K562 (cell line): ENCODE measurements around the gene DNAH8. TPM values are rescaled to one million over a fixed set of nuclear protein-coding genes. Genes with fewer than 3 reads are reported as not detected.

Source experiments
- ATAC-seq: fragments of 200-7000 bp; cut with Tn5 transposase; 3 replicates; pipeline ENCODE4 v1.9.1; 2020; ENCODE audit warnings: moderate library complexity
- BruUV-seq: library from RNA; stranded (reverse); fragments of 400-500 nt; replicated peaks from 2 replicates; lab custom pipeline; 2021; lab: Mats Ljungman, UMichigan
- CTCF ChIA-PET: fragments of 300-600 bp; formaldehyde crosslinking; extraction: SDS; loops from one replicate; lab custom pipeline; 2021; ENCODE audit warnings: low intra/inter-chr PET ratio; lab: Yijun Ruan, JAX
- POLR2A ChIA-PET: fragments of 300-600, 350-650 bp; sonication (Branson Sonifier 250); formaldehyde crosslinking; extraction: SDS; loops from one replicate; lab custom pipeline; 2021; ENCODE audit warnings: antibody characterized with exemption, inconsistent platforms; lab: Yijun Ruan, JAX
- DNase-seq, 4 experiments: peaks; one replicate each; pipeline versions ENCODE4 v3.0.0 to v3.0.0-alpha.2; 2011 to 2018; ENCODE audit warnings: low spot score in 3 of 4, mixed read lengths in 3 of 4; ENCODE audit errors: extremely low read depth in 1 of 4
- FAIRE-seq: peaks from 2 replicates; lab custom pipeline; 2011; peaks lifted over from hg19 to GRCh38; lab: Jason Lieb, UNC
- H2AFZ ChIP-seq: 2 replicates; pipeline ENCODE4 v1.6.0; 2011; ENCODE audit warnings: low read depth, low read length, control low read depth, inconsistent platforms
- H3K27ac ChIP-seq: fragments of 200-600 bp; 3 replicates; pipeline ENCODE4 v1.8.0; 2011; ENCODE audit warnings: low read depth, mild to moderate bottlenecking, control low read depth, inconsistent platforms, low read length, moderate library complexity, mixed read lengths; ENCODE audit errors: extremely low read depth
- H3K27me3 ChIP-seq, 2 experiments: fragments of 300-600 bp in 1 of 2; 2 replicates in 1 of 2; 3 replicates in 1 of 2; pipeline versions ENCODE4 v1.6.0 to v1.8.0; 2011; ENCODE audit warnings: inconsistent platforms in 2 of 2, low read length in 2 of 2, mild to moderate bottlenecking in 1 of 2, mixed read lengths in 1 of 2, moderate library complexity in 1 of 2; ENCODE audit not compliant: control insufficient read depth in 2 of 2, insufficient read depth in 2 of 2
- H3K36me3 ChIP-seq: fragments of 300-600 bp; 3 replicates; pipeline ENCODE4 v1.8.0; 2011; ENCODE audit warnings: mild to moderate bottlenecking, low read length, inconsistent platforms; ENCODE audit not compliant: control insufficient read depth, insufficient read depth
- H3K4me1 ChIP-seq, 2 experiments: fragments of 200-600 bp in 1 of 2; replicated peaks in 1 of 2; 2 replicates in 1 of 2; 3 replicates in 1 of 2; pipeline versions ENCODE4 v1.5.1 to v1.8.0; 2011; ENCODE audit warnings: inconsistent platforms in 2 of 2, low read length in 2 of 2, mild to moderate bottlenecking in 1 of 2, mixed read lengths in 1 of 2, moderate library complexity in 1 of 2; ENCODE audit not compliant: control insufficient read depth in 2 of 2, insufficient read depth in 2 of 2
- H3K4me2 ChIP-seq: 2 replicates; pipeline ENCODE4 v1.6.1; 2011; ENCODE audit warnings: low read length, control low read depth, inconsistent platforms, mixed read lengths; ENCODE audit not compliant: insufficient read depth
- H3K4me3 ChIP-seq: fragments of 200-600 bp; sonication (generic), shearing (Covaris generic); 2 replicates; pipeline ENCODE4 v1.5.1; 2016; ENCODE audit warnings: control low read depth, inconsistent platforms
- H3K79me2 ChIP-seq: fragments of 200-600 bp; 3 replicates; pipeline ENCODE4 v1.8.0; 2011; ENCODE audit warnings: low read length, inconsistent platforms; ENCODE audit not compliant: control insufficient read depth, insufficient read depth
- H3K9ac ChIP-seq, 2 experiments: 2 replicates each; pipeline versions ENCODE4 v1.6.0 to v1.6.1; 2011; ENCODE audit warnings: low read depth in 2 of 2, low read length in 2 of 2, control low read depth in 1 of 2, inconsistent platforms in 1 of 2, mild to moderate bottlenecking in 1 of 2, mixed read lengths in 1 of 2; ENCODE audit not compliant: insufficient read depth in 1 of 2
- H3K9me1 ChIP-seq: one replicate; pipeline ENCODE4 v1.6.0; 2011; ENCODE audit warnings: inconsistent platforms, mild to moderate bottlenecking, low read length, moderate library complexity; ENCODE audit not compliant: control insufficient read depth, insufficient read depth
- H3K9me3 ChIP-seq: replicated peaks from 2 replicates; pipeline ENCODE4 v1.5.1; 2011; ENCODE audit warnings: low read depth, low read length, inconsistent platforms; ENCODE audit not compliant: control insufficient read depth, insufficient read depth
- H4K20me1 ChIP-seq: replicated peaks from 2 replicates; pipeline ENCODE4 v1.6.1; 2011; ENCODE audit warnings: low read length, inconsistent platforms, mixed read lengths; ENCODE audit not compliant: control insufficient read depth, insufficient read depth
- CC2D1A ChIP-seq: fragments of 450-650 bp; IDR thresholded peaks from 2 replicates; pipeline ENCODE4 v1.6.1; 2017; ENCODE audit warnings: mild to moderate bottlenecking
- CSDE1 ChIP-seq, 2 experiments: fragments of 450-650 bp; IDR thresholded peaks; 2 replicates each; pipeline ENCODE4 v1.6.1; 2016; ENCODE audit warnings: mild to moderate bottlenecking in 1 of 2
- EP300 ChIP-seq: IDR thresholded peaks from 2 replicates; pipeline ENCODE4 v1.6.1; 2012; ENCODE audit warnings: low read length, improper control_type of control experiment
- MEF2D ChIP-seq: conservative IDR thresholded peaks from 2 replicates; pipeline ENCODE4 v1.6.1; 2016; ENCODE audit warnings: low read depth, missing genetic modification characterization, missing compliant biosample characterization
- MTA1 ChIP-seq: fragments of 450-650 bp; IDR thresholded peaks from 2 replicates; pipeline ENCODE4 v1.6.1; 2017; ENCODE audit warnings: borderline replicate concordance
- MTF1 ChIP-seq: fragments of 250-450 bp; sonication (Bioruptor Pico); IDR thresholded peaks from 2 replicates; pipeline ENCODE4 v1.9.0; 2021; ENCODE audit warnings: moderate library complexity, mild to moderate bottlenecking, inconsistent platforms, borderline replicate concordance
- NCOA4 ChIP-seq: fragments of 450-650 bp; IDR thresholded peaks from 2 replicates; pipeline ENCODE4 v1.6.1; 2018; ENCODE audit warnings: mild to moderate bottlenecking; ENCODE audit not compliant: partially characterized antibody
- PHB ChIP-seq: fragments of 250-450 bp; sonication (Bioruptor Pico); IDR thresholded peaks from 2 replicates; pipeline ENCODE4 v1.5.0; 2021
- XRCC3 ChIP-seq: fragments of 450-650 bp; IDR thresholded peaks from 2 replicates; pipeline ENCODE4 v1.6.1; 2017; ENCODE audit warnings: mild to moderate bottlenecking, moderate library complexity
- XRCC4 ChIP-seq: IDR thresholded peaks from one replicate; pipeline ENCODE4 v1.6.1; 2011; ENCODE audit not compliant: insufficient read depth, insufficient read length; ENCODE audit errors: extremely low read depth
- ZNF431 ChIP-seq: sonication (generic); formaldehyde crosslinking; IDR thresholded peaks from 2 replicates; pipeline ENCODE4 v1.8.0; 2022; ENCODE audit warnings: mild to moderate bottlenecking, missing genetic modification reagents
- WGBS: fragments of 100-300 bp; shearing (Covaris generic); methylation state at CpG from one replicate; pipeline ENCODE4 v1.1.6; 2016; ENCODE audit warnings: low coverage, mixed read lengths; ENCODE audit not compliant: insufficient coverage; ENCODE audit errors: missing lambda C conversion rate; 5-methylcytosine and 5-hydroxymethylcytosine counted together
- in situ Hi-C: fragments of 300-500 bp; cut with MboI; formaldehyde crosslinking; loops from 4 replicates; pipeline ENCODE4 v1.15.0; 2018; ENCODE audit warnings: inconsistent platforms, mixed read lengths
- intact Hi-C: fragments of 100-400 bp; cut with micrococcal nuclease; formaldehyde crosslinking; loops from 2 replicates; pipeline ENCODE4 v1.14.2; 2022
- polyA plus RNA-seq, 8 experiments: library from polyadenylated mRNA; depleted of rRNA in 4 of 8; stranded (reverse) in 5 of 8; unstranded in 3 of 8; fragments of >200 nt; fragmentation: Nextera tagmentation in 2 of 8; fragmentation: Illumina TruSeq in 1 of 8; extraction: Ambion mirVana in 2 of 8; extraction: Trizol in 1 of 8; gene quantifications; 2 replicates each; pipeline versions ENCODE4 v1.2.1 to v1.2.3, GENCODE V29; 2011 to 2014; ENCODE audit warnings: inconsistent platforms in 1 of 8, missing spikeins in 1 of 8
- total RNA-seq, 7 experiments: library from RNA; depleted of rRNA in 6 of 7; stranded (reverse); fragments of >200 nt in 6 of 7; fragmentation: Illumina TruSeq in 2 of 7; extraction: Trizol in 2 of 7; gene quantifications; 2 replicates each; pipeline versions ENCODE4 v1.2.1 to v1.2.3, GENCODE V29; 2011 to 2021; ENCODE audit warnings: low replicate concordance in 1 of 7
- TF ChIP-seq, protein P1 (sequence below): sonication (generic); formaldehyde crosslinking; IDR thresholded peaks from 2 replicates; pipeline ENCODE4 v1.8.1; 2022; ENCODE audit warnings: missing genetic modification reagents
- TF ChIP-seq, protein P2 (sequence below): IDR thresholded peaks from 3 replicates; pipeline ENCODE4 v1.6.1; 2011; ENCODE audit warnings: borderline replicate concordance, mild to moderate bottlenecking; ENCODE audit not compliant: insufficient read length, insufficient read depth
- TF ChIP-seq, protein P3 (sequence below): fragments of 450-650 bp; formaldehyde crosslinking; IDR thresholded peaks from 2 replicates; pipeline ENCODE4 v1.4.0; 2022; ENCODE audit warnings: missing genetic modification characterization

The DNAH8 gene
- total and polyA plus RNA-seq, 9 of the 15 experiments (the other 6 are each of a cell fraction or from before 2014, with no cell fraction given) = 1.2 to 4.2 (median 2.9) TPM

DNA sequence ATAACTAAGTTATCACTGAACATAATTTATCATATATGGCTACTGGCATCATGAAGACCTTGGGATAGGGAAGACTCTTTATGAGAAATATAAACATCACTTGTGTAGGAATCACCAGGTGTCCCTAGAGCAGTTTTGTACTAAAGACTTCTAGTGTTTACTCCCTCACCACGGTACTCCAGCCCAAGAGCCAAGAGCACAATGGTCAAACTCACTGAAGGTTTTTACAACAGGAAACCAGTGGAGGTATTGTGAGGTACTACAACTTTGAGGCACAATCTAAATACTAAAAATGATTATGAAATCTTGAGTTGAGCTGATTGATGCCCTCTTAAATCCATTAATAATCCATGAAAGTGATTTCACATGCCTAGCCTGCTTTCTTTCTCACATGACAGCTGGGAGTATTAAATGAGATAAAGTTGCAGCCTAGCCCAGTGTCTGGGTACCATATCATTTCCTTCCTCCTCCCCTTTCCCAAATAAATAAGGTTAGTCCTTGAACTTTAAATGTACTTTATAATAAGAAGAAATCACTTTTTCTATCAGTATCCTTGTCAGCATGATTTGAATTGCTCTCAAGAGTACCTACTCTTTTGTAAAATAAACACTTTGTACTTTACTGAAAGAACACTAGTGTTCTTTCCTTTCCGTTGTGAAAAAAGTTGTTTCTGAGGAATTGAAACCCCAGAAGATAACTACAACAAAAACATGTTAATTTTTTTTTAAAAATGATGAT, 38.7 kb upstream of the DNAH8 start:
- H3K79me2 ChIP-seq = no peaks in the 10 kb centered on the region
- H3K4me3 ChIP-seq = no peak overlapping the region
- no peak overlapping the region for H3K4me2 ChIP-seq
- H2AFZ ChIP-seq = no peak overlapping the region
- 92% methylated on average over 2 of the region's 2 CpGs for WGBS
- H4K20me1 ChIP-seq = no peaks in the 10 kb centered on the region
- DNase-seq (no peak), ATAC-seq (no peak), FAIRE-seq (no peak)
- no peaks in the 10 kb centered on the region for H3K9me1 ChIP-seq
- in situ Hi-C loops (no loop called here), intact Hi-C loops (no loop called here)
- CTCF ChIA-PET = no interaction called here
- TSS peak; percentile 75 for BruUV-seq
- H3K9ac ChIP-seq = no peak overlapping the region
- POLR2A ChIA-PET = interaction anchor here (0.5 to 1.7 kb wide), 5 partner anchors 9 to 352 kb away, joined by 3 to 4 read pairs (median 3); no protein-coding TSS in a partner anchor
- no peaks in the 10 kb centered on the region for H3K9me3 ChIP-seq
- H3K27ac ChIP-seq = no peak overlapping the region
- no peak for TF ChIP-seq PHB (CRISPR knock-in tag)
- TF ChIP-seq, protein P1, sequence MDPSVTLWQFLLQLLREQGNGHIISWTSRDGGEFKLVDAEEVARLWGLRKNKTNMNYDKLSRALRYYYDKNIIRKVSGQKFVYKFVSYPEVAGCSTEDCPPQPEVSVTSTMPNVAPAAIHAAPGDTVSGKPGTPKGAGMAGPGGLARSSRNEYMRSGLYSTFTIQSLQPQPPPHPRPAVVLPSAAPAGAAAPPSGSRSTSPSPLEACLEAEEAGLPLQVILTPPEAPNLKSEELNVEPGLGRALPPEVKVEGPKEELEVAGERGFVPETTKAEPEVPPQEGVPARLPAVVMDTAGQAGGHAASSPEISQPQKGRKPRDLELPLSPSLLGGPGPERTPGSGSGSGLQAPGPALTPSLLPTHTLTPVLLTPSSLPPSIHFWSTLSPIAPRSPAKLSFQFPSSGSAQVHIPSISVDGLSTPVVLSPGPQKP (CRISPR knock-in tag) = no peak
- TF ChIP-seq XRCC3 = no peak
- no peak for TF ChIP-seq CSDE1 (IDR thresholded peaks at IDR 0.05)
- no peak for TF ChIP-seq ZNF431 (CRISPR knock-in tag)
- no peak for TF ChIP-seq NCOA4
- TF ChIP-seq MEF2D = no peak
- no peak for TF ChIP-seq EP300
- TF ChIP-seq, protein P2, sequence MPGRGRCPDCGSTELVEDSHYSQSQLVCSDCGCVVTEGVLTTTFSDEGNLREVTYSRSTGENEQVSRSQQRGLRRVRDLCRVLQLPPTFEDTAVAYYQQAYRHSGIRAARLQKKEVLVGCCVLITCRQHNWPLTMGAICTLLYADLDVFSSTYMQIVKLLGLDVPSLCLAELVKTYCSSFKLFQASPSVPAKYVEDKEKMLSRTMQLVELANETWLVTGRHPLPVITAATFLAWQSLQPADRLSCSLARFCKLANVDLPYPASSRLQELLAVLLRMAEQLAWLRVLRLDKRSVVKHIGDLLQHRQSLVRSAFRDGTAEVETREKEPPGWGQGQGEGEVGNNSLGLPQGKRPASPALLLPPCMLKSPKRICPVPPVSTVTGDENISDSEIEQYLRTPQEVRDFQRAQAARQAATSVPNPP = no peak
- no peak for TF ChIP-seq XRCC4
- TF ChIP-seq, protein P3, sequence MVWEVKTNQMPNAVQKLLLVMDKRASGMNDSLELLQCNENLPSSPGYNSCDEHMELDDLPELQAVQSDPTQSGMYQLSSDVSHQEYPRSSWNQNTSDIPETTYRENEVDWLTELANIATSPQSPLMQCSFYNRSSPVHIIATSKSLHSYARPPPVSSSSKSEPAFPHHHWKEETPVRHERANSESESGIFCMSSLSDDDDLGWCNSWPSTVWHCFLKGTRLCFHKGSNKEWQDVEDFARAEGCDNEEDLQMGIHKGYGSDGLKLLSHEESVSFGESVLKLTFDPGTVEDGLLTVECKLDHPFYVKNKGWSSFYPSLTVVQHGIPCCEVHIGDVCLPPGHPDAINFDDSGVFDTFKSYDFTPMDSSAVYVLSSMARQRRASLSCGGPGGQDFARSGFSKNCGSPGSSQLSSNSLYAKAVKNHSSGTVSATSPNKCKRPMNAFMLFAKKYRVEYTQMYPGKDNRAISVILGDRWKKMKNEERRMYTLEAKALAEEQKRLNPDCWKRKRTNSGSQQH (CRISPR knock-in tag) = no peak
- TF ChIP-seq MTF1 (CRISPR knock-in tag) = no peak
- no peak for TF ChIP-seq MTA1
- TF ChIP-seq CC2D1A = no peak
- H3K27me3 ChIP-seq = no peaks in the 10 kb centered on the region
- H3K36me3 ChIP-seq = peaks cover 58% of the 10 kb centered on the region
- no peaks in the 10 kb centered on the region for H3K4me1 ChIP-seq
